Stimulated activated CD4-positive, alpha-beta T cell treated with anti-CD3 and anti-CD28 coated beads, Interleukin-4, amount 100 ng/mL, for 1 hour (primary cell): ENCODE data around the gene FEZF1.

Experiments used
- DNase-seq: peaks from one replicate; pipeline ENCODE4 v3.0.0-alpha.2; 2020

Gene FEZF1

DNA sequence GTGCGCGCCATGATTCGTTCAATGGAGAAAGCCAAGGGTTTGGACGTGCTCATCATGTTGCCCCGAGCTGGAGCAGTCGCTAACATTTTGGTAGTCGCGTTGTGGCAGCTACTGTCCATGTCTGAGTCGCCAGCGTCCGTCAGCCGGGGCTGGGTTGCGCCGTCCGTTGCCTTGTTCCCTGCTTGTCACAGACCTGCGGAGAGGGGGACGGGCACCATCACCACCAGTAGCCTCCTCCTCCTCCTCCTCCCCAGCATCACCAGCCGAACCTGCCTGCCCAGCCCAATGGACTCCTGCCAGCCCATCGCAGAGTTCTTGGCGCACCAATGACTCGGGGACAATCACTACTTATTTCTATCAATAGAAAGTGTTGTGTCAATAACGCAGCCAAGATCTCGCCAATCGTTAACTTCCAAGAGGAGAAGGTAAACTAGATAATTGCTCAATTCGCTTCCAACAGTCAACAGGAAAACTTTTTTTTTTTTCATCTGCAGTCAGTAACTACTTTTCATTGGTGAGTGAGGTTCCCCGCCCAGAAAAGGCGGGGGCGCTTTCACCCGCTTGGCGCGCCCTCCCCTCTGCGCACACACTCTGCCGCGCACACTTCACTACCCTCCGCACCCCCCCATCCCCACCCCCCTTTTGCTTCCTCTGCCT lies at the start of gene FEZF1:
Gene FEZF1, minus strand, starts transcription at position 432 of the 657 bp plus-strand sequence. Its CDS starts 313 bp downstream, at position 119.
- no peak for DNase-seq

DNA sequence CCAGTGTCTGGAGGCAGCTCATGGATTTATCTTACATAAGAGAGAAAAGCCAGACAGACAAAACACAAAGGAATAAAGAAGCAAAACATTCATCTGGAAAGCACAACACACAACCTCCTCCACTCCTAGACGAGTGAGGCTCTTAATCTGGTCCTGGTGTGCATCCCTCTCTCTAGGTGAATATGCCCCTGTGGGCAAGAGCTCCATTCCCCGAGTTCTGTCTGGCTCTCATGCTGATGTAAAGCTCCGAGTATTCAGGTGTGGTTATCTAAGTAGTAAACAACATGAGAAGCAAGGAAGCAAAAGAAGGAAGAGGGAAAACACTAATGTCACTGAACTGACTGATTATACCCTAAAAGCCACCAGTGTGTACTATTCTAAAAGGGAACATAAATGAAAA lies 47.9 kb upstream of the FEZF1 start:
- no peak for DNase-seq

DNA sequence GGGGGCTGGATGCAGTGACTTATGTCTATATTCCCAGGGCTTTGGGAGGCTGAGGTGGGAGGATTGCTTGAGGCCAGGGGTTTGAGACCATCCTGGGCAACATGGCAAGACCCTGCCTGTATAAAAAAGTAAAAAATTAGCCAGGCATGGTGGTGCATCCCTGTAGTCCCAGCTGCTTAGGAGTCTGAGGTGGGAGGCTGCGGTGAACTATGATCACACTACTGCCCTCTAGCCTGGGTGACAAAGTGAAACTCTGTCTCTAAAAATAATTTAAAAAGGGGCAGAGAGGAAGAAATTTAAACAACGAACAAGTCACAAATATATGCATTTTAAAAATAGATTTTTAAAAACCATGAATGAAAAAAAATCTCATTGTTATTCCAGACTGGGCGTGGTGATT lies 46.2 kb upstream of the FEZF1 start:
- no peak for DNase-seq

GRCh38 chr7:122344303-122344620 lies 39.7 kb upstream of the FEZF1 start:
- DNase-seq = no peak

DNA sequence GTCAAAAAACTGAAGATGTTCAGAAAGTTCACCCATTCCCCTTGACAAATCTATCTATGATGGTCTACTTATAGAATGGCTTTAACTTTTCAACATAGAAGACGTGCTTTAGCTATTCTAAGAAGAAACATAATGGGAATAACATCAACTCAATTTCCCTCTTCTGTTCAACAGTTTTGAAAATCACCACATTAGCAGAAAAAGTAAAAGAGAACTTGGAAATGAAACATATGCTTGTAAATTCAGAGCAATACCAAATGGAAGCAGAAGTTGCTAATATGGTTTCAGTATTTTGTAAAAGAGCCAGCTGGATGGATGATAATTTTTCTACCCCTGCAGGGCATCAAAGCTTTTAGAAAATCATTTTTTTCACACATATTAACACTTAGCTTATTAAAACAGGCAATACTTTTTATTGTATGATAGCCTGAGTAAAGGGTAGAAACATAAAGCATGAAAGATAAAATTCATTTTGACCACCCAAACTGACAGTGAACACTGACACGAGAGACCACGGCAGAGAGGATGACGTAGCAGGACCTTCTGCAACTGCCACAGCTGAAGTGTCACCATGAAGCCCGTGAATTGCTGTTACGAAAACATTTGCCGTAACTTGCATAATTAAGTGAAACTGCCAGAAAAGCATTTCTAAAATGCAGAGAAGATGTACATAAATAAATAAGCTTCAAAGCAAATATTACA lies 39.2 kb upstream of the FEZF1 start:
- DNase-seq = no peak

- no peak for DNase-seq
Observed at GRCh38 chr7:122340427-122340826, 35.9 kb upstream of the FEZF1 start.

- DNase-seq = no peak
Observed at GRCh38 chr7:122339145-122339904, 34.8 kb upstream of the FEZF1 start.

- no peak for DNase-seq
Observed at GRCh38 chr7:122337011-122337410, 32.5 kb upstream of the FEZF1 start.

DNA sequence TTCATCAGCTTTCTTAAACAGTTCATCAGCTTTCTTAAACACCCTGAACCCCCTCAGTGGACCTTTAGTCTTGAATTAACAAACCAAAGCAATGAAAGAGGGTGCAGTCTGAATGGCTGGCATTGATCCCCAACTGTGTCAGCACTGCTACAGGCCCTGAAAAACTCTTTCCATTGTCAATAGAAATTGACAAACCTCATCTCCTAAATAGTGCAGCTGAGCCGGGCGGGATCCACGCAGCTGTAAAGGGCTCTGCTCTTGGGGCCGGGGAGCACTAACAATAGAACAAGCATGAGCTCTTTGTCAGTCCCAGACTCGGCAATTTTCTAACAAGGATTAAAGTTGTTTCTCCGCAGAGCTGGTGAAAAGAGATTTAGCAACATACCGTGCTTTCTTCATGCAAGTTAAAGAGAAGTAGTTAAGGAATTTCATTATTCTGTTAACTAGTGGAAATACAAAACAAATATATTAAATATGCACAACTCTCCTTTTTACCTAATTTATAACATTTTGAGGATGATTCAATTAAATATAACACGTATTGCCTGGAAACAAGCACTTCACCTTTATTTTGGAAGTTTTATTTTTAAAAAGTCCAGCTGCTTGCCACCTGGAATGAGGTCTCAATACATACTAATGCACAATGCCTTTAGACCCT lies 24.7 kb upstream of the FEZF1 start:
- DNase-seq = no peak

- DNase-seq = no peak
Observed at GRCh38 chr7:122327969-122328368, 23.4 kb upstream of the FEZF1 start.

DNA sequence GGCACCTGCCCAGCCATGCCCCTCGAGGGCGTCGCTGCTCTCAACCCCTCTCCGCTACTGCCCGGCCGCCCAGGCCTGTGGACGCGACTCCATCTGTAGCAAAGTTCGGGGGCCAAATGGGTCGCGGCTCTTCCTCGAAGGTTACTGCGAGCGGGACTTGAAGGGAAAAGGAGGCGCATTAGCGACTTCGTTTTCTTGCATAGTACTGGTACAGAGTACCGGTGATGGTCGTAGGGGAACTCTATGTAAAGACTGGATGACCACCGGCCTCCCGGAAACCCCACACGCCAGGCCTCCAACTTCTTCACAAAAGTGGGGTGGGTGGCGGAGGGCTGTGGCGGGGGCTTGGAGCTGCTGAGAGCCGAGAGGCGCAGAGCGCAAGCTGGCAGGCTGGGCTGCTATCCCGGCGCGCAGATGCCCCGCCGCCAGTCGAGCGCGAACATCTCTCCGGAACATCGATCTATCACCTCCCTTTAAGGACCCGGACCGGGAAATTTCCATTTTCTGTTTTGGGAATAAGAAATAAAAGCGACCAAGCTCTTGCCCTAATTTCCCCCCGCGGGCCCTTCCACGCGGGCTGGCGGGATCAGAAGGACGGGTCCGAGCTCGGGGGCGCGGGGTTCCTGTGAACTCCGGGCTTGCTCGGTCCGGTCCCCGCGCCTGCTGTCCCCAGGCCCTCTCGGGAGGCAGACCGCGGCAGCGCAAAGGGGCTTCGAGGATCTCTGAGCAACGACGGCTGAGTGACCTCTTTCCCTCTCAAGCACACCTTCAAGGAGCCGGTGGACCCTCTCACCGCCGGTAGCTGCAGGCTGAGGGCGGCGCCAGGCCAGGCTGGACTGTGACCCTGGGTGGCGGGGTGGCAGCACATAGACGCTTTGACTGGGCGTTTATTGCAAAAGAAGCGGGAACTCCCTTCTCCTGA lies 12.2 kb upstream of the FEZF1 start:
- DNase-seq = no peak

DNA sequence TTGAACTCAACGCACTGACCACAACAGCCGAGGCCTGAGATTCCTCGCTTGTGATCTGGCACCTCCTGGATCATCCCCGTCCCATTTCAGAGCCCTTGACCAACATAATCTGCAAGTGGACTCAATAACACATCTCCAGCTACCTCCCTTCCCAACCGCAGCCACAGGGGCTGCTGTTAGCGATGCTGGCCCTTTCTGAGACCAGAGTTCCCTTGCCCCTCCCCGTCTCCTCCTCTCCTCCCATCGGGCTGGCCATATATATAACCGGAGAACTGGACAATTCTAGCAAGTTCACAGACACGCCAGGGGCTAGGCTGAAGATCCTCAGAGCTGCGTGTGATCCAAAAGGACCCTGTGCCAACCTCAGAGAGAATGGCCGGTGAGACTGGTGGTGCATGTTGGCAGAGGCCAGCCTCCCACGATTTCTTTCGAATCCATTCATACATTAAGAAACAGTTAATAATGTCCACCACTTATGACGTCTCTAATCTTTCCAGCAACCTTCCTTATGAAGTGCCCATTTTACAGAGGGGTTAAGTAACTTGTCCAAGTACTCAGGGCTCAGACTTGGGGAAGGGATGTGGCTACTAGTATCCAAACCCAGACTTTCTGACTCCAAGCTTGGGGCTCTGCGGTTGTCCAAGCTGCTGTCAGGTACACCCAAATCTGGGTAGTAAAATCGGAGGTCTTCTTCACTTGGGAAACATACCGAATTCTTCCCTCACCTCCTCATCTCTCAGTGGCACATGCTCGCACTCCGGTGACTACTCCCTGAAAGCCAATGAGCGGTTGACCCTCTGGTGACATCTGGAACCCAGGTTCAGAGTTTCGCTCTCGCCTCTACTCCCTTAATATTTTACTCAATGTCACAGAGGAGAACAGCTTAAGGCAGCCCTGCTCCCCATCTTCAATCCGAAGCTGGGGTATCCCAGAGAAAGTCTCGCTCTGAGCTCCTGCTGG lies 11.2 kb upstream of the FEZF1 start:
- DNase-seq = no peak

DNA sequence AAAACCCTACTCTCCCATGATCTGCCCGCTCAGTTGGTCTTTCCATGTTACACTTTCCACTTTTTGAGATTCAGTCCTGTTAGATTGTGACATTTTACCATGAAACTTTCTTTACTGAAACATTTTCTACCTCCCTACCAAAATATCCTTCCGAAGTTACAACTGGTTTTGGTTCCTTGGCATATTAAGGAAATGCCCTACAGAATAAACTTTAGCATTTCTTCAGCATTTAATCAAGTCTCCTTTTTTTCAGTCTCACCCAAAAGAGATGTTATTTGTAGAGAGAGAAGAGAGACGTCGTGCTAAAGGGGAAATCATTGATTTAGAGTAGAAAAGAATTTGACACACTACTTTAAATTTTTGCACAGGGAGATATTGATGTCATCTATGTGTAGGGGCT lies 9.7 kb upstream of the FEZF1 start:
- no peak for DNase-seq

GRCh38 chr7:122312789-122313188 lies 8.2 kb upstream of the FEZF1 start:
- no peak for DNase-seq

- DNase-seq = no peak
Observed at GRCh38 chr7:122311734-122312450, 7.3 kb upstream of the FEZF1 start.

- DNase-seq = no peak
Observed at GRCh38 chr7:122311050-122311700, 6.6 kb upstream of the FEZF1 start.

DNA sequence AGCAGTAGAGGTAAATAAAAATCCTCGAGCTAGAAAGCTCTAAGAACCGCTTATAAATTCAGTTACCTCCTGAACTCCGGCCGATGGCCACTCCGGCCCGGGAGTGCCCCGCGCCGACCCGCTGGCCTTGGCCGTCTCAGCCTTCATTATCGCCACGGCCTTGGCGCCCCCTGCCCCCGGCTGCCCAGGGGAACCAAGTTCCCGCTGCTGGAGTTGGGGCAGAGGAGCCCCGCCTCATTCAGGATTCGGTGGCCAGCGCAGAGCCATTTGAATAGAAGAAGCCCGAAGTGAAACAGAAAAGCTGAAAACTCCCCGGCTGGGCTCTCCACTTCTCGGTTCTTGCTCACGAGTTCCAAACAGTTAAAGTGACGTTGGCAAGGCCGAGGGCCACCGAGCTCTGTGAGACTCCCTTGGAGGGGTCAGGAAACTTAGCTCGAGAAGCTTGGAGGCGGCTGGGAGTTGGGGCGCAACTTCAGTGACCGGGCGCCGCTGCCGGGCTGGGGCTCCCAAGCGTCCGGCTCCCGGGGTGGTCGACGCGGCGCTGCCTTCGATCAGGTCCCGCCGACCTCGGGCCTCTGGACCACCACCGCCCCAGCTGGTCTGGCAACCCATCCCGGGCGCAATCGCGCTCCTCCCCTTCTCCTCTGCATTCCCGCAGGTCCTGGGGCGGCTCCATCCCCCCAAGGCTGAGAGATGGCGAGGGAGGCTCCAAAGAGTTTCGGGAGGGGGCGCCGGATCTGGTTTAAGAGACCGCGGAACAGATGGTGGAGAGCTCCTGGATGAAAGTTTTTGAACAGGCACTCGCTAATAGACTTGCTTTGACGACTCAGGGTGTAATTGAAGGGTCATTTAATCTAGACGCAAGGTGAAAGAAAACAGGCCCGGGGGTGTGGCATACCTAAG lies 5.8 kb upstream of the FEZF1 start:
- no peak for DNase-seq

DNA sequence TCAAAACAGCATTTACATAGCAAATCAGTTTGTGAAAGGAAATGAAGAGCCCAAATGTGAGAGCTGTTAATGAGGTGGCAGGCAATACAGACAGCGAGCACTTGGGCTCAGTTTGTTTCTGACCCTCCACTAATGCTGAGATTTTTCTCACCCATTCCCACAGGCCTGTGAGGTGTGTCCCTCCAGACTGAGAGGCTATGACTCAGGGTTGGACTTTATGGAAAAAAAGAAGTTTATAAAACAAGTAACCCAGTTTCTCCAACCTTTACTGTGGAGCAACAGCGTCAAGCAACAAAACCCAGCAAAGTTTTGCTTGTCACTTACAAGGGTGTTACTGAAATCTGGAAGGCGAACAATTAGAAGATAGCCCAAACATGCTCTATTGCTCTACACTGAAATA lies 4.9 kb upstream of the FEZF1 start:
- no peak for DNase-seq

DNA sequence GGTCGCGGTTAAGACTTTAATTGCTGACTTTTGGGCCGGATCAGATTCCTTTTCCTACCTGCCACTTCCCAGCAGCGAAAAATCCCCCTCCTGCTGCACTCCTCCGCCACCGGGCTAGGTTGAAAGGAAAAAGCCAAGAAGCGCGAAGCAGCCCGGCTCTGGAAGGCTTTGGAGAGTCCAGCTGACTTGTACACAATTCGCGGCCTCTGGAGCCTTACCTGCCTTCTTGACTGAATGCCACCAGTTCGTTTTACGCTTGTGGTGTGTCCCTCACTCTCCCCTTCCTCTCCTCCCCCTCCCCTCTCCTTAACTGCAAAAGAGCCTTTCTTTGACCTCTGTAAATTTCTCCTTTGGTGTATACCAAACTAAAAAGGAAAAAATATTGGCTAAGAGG lies 2.7 kb upstream of the FEZF1 start:
- no peak for DNase-seq
